ENCODE results near the gene ATXN2L.

DNA sequence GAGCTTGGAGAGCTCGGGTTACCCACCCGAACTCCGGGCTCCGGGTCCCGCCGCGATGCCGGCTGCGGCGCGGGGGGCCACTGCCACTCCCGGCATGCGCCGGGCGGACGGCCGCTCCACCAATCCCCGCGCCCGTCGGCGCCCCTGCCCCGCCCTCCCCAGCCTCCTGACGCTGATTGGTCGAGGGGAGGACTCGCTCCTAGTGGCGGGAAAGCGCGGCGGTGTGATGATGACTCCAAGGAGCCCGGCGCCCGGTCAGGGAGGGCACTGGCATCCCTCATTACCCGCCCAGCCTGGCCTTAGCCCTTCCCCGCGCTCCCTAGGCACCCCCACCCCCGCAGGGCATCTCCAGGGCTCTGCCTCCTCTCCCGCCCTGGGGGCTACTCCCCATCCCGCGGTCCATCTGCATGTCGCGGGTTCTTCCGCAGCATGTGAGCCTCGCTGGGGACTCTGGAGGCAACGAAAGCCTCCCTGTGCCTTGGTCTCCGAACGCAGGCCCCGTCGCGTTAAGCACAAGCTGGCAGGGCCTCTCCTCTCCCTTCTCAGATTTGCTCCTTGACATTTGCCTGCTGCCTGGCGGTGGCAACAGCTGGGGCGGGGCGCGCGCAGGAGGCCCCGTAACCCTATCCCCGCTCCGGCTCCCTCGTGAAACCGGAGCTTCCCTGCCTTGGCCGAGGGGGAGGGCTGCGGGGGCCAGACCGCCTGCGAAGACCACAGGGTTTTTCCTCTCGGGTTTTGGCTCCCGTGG, 57.2 kb downstream of the ATXN2L start:
- no peak for TF ChIP-seq TCF7L2 (IDR thresholded peaks at IDR 0.05; ENCODE audit: low read depth, low read length)
- no peak for TF ChIP-seq CTCF (IDR thresholded peaks at IDR 0.05)

All from Panc1 (cell line).